ENCODE measurements around the gene INVS.
A peak's percentile ranks its signal among the peaks of the same experiment; 100 is the strongest.
"Not testable (repeated sequence)": the region's sequence is repeated elsewhere in the genome, so short reads cannot be mapped to it uniquely, and the experiment has no call there.

Gene INVS

GRCh38 chr9:100074093-100074492 lies 24.9 kb upstream of the INVS start:
- no peaks in the 10 kb centered on the region for H3F3A ChIP-seq (ENCODE audit: control insufficient read depth, insufficient read depth)
- H4K20me1 ChIP-seq (ENCODE audit: control insufficient read depth, insufficient read depth, low read depth, low read length), result peaks cover 10% of the 10 kb centered on the region; the same call in 1 of the 2 replicates
- no peak overlapping the region for H3K4me3 ChIP-seq (ENCODE audit: low read length)
- TF ChIP-seq EZH2phosphoT487 (IDR thresholded peaks at IDR 0.05; ENCODE audit: borderline replicate concordance, low read length), result no peak
- no peak for TF ChIP-seq CTCF (IDR thresholded peaks at IDR 0.05; ENCODE audit: low read depth, low read length, poor library complexity, severe bottlenecking)
- H3K27me3 ChIP-seq (ENCODE audit: control insufficient read depth, low read length), result no peaks in the 10 kb centered on the region
- no peak overlapping the region for H3K4me2 ChIP-seq (ENCODE audit: low read length)
- no peak overlapping the region for H3K27ac ChIP-seq (ENCODE audit: low read depth, low read length)
- peaks cover 31% of the 10 kb centered on the region for H3K4me1 ChIP-seq (ENCODE audit: control insufficient read depth, low read length)
- H3K79me2 ChIP-seq (ENCODE audit: control insufficient read depth, low read length), result peaks cover 96% of the 10 kb centered on the region
- H3K9me3 ChIP-seq (ENCODE audit: control insufficient read depth, insufficient read depth, low read length), result no peaks in the 10 kb centered on the region
- no peaks in the 10 kb centered on the region for H3K9me2 ChIP-seq (replicated peaks; ENCODE audit: control insufficient read depth, low read length)
- peaks cover 13% of the 10 kb centered on the region for H3K36me3 ChIP-seq (ENCODE audit: control insufficient read depth, low read length)

- peaks cover 100% of the 10 kb centered on the region for H3K79me2 ChIP-seq (ENCODE audit: control insufficient read depth, low read length)
- TF ChIP-seq CTCF (IDR thresholded peaks at IDR 0.05; ENCODE audit: low read depth, low read length, poor library complexity, severe bottlenecking) (no peak), EZH2phosphoT487 (IDR thresholded peaks at IDR 0.05; ENCODE audit: borderline replicate concordance, low read length) (no peak)
- peaks cover 13% of the 10 kb centered on the region for H3K36me3 ChIP-seq (ENCODE audit: control insufficient read depth, low read length)
- no peaks in the 10 kb centered on the region for H3F3A ChIP-seq (ENCODE audit: control insufficient read depth, insufficient read depth)
- H4K20me1 ChIP-seq (ENCODE audit: control insufficient read depth, insufficient read depth, low read depth, low read length), result peaks cover 10% of the 10 kb centered on the region; the same call in 1 of the 2 replicates
- no peak overlapping the region for H3K4me3 ChIP-seq (ENCODE audit: low read length)
- peaks cover 39% of the 10 kb centered on the region for H3K4me1 ChIP-seq (ENCODE audit: control insufficient read depth, low read length)
- H3K27me3 ChIP-seq (ENCODE audit: control insufficient read depth, low read length), result no peaks in the 10 kb centered on the region
- no peak overlapping the region for H3K27ac ChIP-seq (ENCODE audit: low read depth, low read length)
- no peak overlapping the region for H3K4me2 ChIP-seq (ENCODE audit: low read length)
- H3K9me2 ChIP-seq (replicated peaks; ENCODE audit: control insufficient read depth, low read length), result no peaks in the 10 kb centered on the region
- no peaks in the 10 kb centered on the region for H3K9me3 ChIP-seq (ENCODE audit: control insufficient read depth, insufficient read depth, low read length)
Measured at GRCh38 chr9:100074989-100075388, 24.1 kb upstream of the INVS start.

- H3K27ac ChIP-seq (ENCODE audit: low read depth, low read length); H3K9me2 ChIP-seq (replicated peaks; ENCODE audit: control insufficient read depth, low read length); H3K9me3 ChIP-seq (ENCODE audit: control insufficient read depth, insufficient read depth, low read length); H3K4me3 ChIP-seq (ENCODE audit: low read length); H3K27me3 ChIP-seq (ENCODE audit: control insufficient read depth, low read length); H3K4me2 ChIP-seq (ENCODE audit: low read length); H3F3A ChIP-seq (ENCODE audit: control insufficient read depth, insufficient read depth): not testable (repeated sequence)
- Histone ChIP-seq H3K4me1 (ENCODE audit: control insufficient read depth, low read length) (peaks cover 45% of the 10 kb centered on the region), H3K79me2 (ENCODE audit: control insufficient read depth, low read length) (peaks cover 100% of the 10 kb centered on the region), H4K20me1 (ENCODE audit: control insufficient read depth, insufficient read depth, low read depth, low read length) (peaks cover 10% of the 10 kb centered on the region; the same call in 1 of the 2 replicates), H3K36me3 (ENCODE audit: control insufficient read depth, low read length) (peaks cover 17% of the 10 kb centered on the region)
Measured at GRCh38 chr9:100076256-100076655, 22.8 kb upstream of the INVS start.

GRCh38 chr9:100082782-100083181 lies 16.3 kb upstream of the INVS start:
- H3K4me3 ChIP-seq (ENCODE audit: low read length), result peak overlapping the region; percentile 71
- H3K4me2 ChIP-seq (ENCODE audit: low read length), result peak overlapping the region; percentile 87
- H4K20me1 ChIP-seq (ENCODE audit: control insufficient read depth, insufficient read depth, low read depth, low read length), result peaks cover 4% of the 10 kb centered on the region; the same call in 1 of the 2 replicates
- peaks cover 99% of the 10 kb centered on the region for H3K79me2 ChIP-seq (ENCODE audit: control insufficient read depth, low read length)
- H3K9me2 ChIP-seq (replicated peaks; ENCODE audit: control insufficient read depth, low read length), result no peaks in the 10 kb centered on the region
- TF ChIP-seq EZH2phosphoT487 (IDR thresholded peaks at IDR 0.05; ENCODE audit: borderline replicate concordance, low read length) (no peak), CTCF (IDR thresholded peaks at IDR 0.05; ENCODE audit: low read depth, low read length, poor library complexity, severe bottlenecking) (no peak)
- peaks cover 94% of the 10 kb centered on the region for H3K4me1 ChIP-seq (ENCODE audit: control insufficient read depth, low read length)
- H3K27me3 ChIP-seq (ENCODE audit: control insufficient read depth, low read length), result no peaks in the 10 kb centered on the region
- peaks cover 46% of the 10 kb centered on the region for H3F3A ChIP-seq (ENCODE audit: control insufficient read depth, insufficient read depth)
- H3K27ac ChIP-seq (ENCODE audit: low read depth, low read length), result peak overlapping the region; percentile 96
- H3K36me3 ChIP-seq (ENCODE audit: control insufficient read depth, low read length), result peaks cover 5% of the 10 kb centered on the region
- H3K9me3 ChIP-seq (ENCODE audit: control insufficient read depth, insufficient read depth, low read length), result no peaks in the 10 kb centered on the region
